GM19238 (cell line): ENCODE data around the gene MGMT.

Experiments used
- DNase-seq: peaks from one replicate; pipeline ENCODE4 v3.0.0; 2011; ENCODE audit warnings: low spot score; ENCODE audit not compliant: insufficient read length

MGMT gene

DNA sequence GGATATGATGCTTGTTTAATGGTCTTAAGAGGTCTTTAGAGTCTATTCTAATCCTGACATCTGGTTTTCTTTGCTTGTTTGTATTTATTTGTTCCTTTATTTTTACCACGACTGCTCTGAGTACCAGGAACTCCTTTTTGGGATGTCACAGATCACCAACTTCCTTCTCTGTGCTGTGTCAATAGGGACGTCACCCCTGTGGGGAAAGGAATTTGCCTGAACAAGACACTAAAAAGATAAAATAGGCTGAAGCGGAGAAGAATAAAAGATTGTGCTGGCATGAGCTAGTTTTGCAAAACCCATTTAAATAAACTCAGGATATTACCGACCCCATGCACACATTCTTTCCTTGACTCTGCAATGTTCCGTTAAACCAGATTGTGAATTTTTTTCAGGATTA, 27.7 kb downstream of the MGMT start:
- DNase-seq: no peak

- DNase-seq: no peak
These were observed 28.2 kb downstream of the MGMT start for GRCh38 chr10:129495256-129495655.

DNA sequence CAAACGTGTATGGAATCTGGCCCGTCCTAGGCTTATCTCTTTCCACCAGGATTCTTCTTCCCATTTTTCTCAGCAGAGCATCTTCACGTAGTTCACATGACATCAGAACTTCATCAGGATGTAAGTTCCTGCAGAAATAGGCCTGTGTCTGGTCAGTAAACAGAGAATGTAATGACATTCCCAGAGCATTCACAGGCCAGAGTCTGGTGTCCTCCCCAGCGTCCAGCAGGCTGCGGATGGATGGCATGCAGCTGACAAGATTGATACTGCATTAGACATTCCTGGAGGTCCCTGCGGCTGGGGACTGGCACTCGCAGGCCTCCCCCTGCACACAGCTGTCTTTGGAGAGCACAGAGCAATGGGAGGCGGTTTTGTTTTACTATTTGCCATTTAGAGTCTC, 28.7 kb downstream of the MGMT start:
- no peak for DNase-seq

- DNase-seq: no peak
These were observed 30.0 kb downstream of the MGMT start for GRCh38 chr10:129497013-129497412.

GRCh38 chr10:129498680-129499079, 31.6 kb downstream of the MGMT start:
- DNase-seq: no peak

DNA sequence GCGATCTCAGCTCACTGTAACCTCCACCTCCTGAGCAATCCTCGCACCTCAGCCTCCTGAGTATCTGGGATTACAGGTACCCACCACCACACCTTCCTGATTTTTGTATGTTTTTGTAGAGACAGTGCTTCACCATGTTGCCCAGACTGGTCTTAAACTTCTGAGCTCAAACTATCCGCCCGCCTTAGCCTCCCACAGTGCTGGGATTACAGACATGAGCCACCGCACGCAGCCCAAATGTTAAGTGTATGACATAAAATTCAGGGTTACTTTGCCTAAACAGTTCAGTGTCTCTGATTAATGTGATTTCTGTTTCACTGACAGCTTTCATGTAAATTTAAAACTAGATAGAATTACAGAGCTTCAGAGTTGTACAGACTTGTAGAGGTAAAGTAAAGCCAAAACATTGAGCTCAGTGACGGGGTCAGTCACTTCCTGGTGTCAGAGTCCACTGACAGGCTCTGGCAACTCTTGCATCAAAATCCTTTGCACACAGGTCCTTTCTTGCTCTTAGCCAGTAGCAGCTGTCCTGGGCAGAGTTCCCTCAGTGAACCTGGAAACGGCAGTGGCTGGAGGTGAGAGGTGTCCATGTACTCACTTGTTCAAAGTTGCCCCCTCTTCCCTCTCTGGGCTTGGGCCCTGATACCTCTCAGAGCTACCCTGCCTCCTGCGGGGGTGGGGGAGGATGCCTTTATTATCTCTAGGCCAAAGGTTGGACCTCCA, 33.7 kb downstream of the MGMT start:
- no peak for DNase-seq

- no peak for DNase-seq
These were observed 34.8 kb downstream of the MGMT start for GRCh38 chr10:129501652-129502436.

GRCh38 chr10:129502448-129502847, 35.4 kb downstream of the MGMT start:
- DNase-seq: no peak

GRCh38 chr10:129505500-129506075, 38.5 kb downstream of the MGMT start:
- DNase-seq: no peak

GRCh38 chr10:129506101-129506797, 39.2 kb downstream of the MGMT start:
- no peak for DNase-seq

- DNase-seq: no peak
These were observed 40.3 kb downstream of the MGMT start for GRCh38 chr10:129507216-129507889.

- DNase-seq: no peak
These were observed 42.1 kb downstream of the MGMT start for GRCh38 chr10:129509155-129509554.

GRCh38 chr10:129509835-129510234, 42.8 kb downstream of the MGMT start:
- DNase-seq: no peak

GRCh38 chr10:129511086-129511485, 44.0 kb downstream of the MGMT start:
- no peak for DNase-seq

- DNase-seq: no peak
These were observed 44.7 kb downstream of the MGMT start for GRCh38 chr10:129511758-129512157.

DNA sequence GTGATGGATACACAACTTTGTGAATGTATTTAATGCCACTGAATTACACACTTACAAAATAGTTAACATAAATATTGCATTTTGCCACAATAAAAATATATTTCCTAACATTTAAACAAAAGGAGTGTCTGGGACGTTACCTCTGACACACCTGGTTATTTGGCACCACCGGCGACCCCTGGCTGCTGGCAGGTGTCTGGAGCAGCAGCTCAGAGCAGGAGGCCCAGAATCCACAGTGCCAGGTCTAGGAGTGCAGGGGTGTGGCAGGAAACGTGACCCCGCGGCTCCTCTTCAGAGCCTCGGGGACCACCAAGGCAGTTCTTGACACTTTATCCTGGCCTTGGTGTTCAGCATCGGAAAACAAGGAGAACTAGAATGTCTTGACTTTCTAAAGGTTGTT, 46.3 kb downstream of the MGMT start:
- no peak for DNase-seq

GRCh38 chr10:129514568-129515451, 47.8 kb downstream of the MGMT start:
- no peak for DNase-seq

DNA sequence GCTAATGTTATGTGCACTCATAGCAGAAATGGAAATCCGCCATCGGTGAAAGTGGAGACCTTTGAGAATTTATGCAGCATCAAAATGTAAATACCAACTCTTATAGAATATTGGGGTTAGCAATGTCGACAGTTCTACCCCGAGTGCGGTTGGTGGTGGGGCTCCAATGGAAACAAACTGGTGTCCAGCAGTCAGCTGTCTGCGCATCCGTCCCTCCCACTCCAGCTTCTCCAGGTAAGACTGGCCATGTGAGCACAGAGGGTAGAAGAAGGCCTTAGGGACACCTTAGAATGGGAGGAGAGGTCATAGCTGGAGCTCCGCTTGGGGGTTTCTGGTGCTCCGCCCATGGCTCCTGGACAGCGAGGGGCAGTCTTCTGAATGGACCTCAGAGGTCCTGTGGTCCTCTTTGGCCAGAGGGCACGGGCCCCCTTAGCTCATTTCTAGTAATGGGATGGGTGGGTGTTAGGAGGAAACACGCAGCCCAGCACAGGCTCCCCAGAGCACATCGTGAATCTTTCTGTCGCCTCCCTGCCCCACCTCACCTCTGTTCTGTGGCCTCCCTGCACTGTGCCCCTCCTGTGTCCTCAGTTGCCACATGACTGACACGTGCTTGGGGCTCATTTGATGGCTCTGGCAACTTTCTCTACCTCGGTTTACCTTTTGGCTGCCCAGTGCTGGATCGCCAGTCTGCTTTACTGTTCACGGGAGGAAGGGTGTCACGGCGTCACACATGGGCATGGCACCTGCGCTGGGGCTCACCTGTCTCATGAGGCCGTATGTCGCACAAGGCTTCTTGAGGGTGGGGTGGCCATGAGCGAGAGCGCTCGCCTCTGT, 50.0 kb downstream of the MGMT start:
- DNase-seq: no peak

GRCh38 chr10:129517680-129518057, 50.6 kb downstream of the MGMT start:
- DNase-seq: no peak

DNA sequence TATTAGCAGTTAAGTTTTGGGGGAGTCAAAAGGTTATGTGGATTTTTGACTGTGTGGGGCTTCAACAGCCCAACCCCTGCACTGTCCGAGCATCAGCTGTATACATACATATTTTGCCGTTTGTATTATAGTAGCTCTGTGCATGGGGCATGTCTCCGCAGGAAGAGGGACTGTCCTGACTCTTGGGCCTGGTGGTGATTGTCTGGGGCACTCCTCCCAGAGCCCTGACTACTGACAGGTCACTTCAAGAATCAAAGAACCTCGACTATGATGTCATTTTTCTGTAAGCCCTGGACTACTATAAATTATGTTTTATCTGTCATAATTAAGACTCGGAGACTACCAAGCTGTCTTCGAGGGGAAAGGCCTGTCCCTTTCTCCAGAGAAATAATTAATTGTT, 51.8 kb downstream of the MGMT start:
- no peak for DNase-seq
